ENCODE results near the gene DNAJC1.

- TF ChIP-seq, protein P1, sequence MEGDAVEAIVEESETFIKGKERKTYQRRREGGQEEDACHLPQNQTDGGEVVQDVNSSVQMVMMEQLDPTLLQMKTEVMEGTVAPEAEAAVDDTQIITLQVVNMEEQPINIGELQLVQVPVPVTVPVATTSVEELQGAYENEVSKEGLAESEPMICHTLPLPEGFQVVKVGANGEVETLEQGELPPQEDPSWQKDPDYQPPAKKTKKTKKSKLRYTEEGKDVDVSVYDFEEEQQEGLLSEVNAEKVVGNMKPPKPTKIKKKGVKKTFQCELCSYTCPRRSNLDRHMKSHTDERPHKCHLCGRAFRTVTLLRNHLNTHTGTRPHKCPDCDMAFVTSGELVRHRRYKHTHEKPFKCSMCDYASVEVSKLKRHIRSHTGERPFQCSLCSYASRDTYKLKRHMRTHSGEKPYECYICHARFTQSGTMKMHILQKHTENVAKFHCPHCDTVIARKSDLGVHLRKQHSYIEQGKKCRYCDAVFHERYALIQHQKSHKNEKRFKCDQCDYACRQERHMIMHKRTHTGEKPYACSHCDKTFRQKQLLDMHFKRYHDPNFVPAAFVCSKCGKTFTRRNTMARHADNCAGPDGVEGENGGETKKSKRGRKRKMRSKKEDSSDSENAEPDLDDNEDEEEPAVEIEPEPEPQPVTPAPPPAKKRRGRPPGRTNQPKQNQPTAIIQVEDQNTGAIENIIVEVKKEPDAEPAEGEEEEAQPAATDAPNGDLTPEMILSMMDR (IDR thresholded peaks at IDR 0.05) = no peak
- TF ChIP-seq ZFX (IDR thresholded peaks at IDR 0.05; ENCODE audit: borderline replicate concordance) = no peak
These were observed 259.3 kb downstream of the DNAJC1 start for GRCh38 chr10:21744223-21744622.

Data from 22Rv1 (cell line).